H1 (cell line): ENCODE results near the gene IMPG2. TPM values are rescaled to one million over a fixed set of nuclear protein-coding genes. Genes with fewer than 3 reads are reported as not detected.

Experiments
- EP300 ChIP-seq, 2 experiments: IDR thresholded peaks; 1 replicate in 1 of 2; 2 replicates in 1 of 2; pipeline ENCODE4 v1.6.1; 2011 to 2012; ENCODE audit warnings: low read depth in 2 of 2, low read length in 2 of 2, mild to moderate bottlenecking in 2 of 2, borderline replicate concordance in 1 of 2, inconsistent platforms in 1 of 2, moderate library complexity in 1 of 2
- JUN ChIP-seq: IDR thresholded peaks from 2 replicates; pipeline ENCODE4 v1.6.1; 2011; ENCODE audit warnings: low read depth, mild to moderate bottlenecking, improper control_type of control experiment, low read length
- USF2 ChIP-seq: IDR thresholded peaks from 2 replicates; pipeline ENCODE4 v1.6.1; 2011; ENCODE audit warnings: low read length, improper control_type of control experiment
- polyA plus RNA-seq, 7 experiments: library from polyadenylated mRNA; depleted of rRNA in 3 of 7; stranded (reverse) in 5 of 7; unstranded in 2 of 7; fragments of >200 nt in 5 of 7; fragments of 200-250 nt in 2 of 7; gene quantifications; 1 replicate in 5 of 7; 2 replicates in 1 of 7; 4 replicates in 1 of 7; pipeline versions ENCODE4 v1.2.1 to v1.2.3, GENCODE V29; 2011 to 2013; ENCODE audit warnings: missing spikeins in 2 of 7, mixed read lengths in 2 of 7
- total RNA-seq: library from RNA; stranded (reverse); fragmentation: NEBNext Ultra II Directional; extraction: Animal tissue kit (Norgen Biotek cat#: 25700); gene quantifications from 2 replicates; pipeline ENCODE4 v1.2.1, GENCODE V29; 2021
- TF ChIP-seq, protein P1 (sequence below): IDR thresholded peaks from 2 replicates; pipeline ENCODE4 v1.6.1; 2012; ENCODE audit warnings: low read length, inconsistent platforms

Gene IMPG2
- total and polyA plus RNA-seq, 2 of the 8 experiments (the other 6 are each of a cell fraction or from before 2014, with no cell fraction given): 0.03 to 0.06 TPM

GRCh38 chr3:101216710-101217465 lies 103.5 kb downstream of the IMPG2 start (continued):
- TF ChIP-seq, protein P1, sequence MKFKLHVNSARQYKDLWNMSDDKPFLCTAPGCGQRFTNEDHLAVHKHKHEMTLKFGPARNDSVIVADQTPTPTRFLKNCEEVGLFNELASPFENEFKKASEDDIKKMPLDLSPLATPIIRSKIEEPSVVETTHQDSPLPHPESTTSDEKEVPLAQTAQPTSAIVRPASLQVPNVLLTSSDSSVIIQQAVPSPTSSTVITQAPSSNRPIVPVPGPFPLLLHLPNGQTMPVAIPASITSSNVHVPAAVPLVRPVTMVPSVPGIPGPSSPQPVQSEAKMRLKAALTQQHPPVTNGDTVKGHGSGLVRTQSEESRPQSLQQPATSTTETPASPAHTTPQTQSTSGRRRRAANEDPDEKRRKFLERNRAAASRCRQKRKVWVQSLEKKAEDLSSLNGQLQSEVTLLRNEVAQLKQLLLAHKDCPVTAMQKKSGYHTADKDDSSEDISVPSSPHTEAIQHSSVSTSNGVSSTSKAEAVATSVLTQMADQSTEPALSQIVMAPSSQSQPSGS: no peak
- TF ChIP-seq JUN: no peak
- no peak for TF ChIP-seq USF2
- TF ChIP-seq EP300 (IDR thresholded peaks at IDR 0.05; ENCODE audit: borderline replicate concordance in 1 of 2, low read depth in 2 of 2, low read length in 2 of 2): no peak
